ENCODE results near the gene RAVER2. TPM values are rescaled to one million over a fixed set of nuclear protein-coding genes. Genes with fewer than 3 reads are reported as not detected.

RAVER2 gene
- total and polyA plus RNA-seq, 2 donors (not counting 3 experiments of a cell fraction or from before 2014, with no cell fraction given): 6.0 to 13.9 TPM

GRCh38 chr1:64755361-64755760 lies 10.5 kb downstream of the RAVER2 start:
- H3K9me1 ChIP-seq (replicated peaks; ENCODE audit: control insufficient read depth, extremely low read depth, insufficient read depth, low read length): no peaks in the 10 kb centered on the region
- TF ChIP-seq POLR2AphosphoS5 (IDR thresholded peaks at IDR 0.05; ENCODE audit: insufficient read depth, low read depth, low read length) (no peak), FOS (IDR thresholded peaks at IDR 0.05; ENCODE audit: borderline replicate concordance, insufficient read depth, low read length) (no peak), POLR2A (IDR thresholded peaks at IDR 0.05; ENCODE audit: low read depth, low read length) (no peak), MAX (IDR thresholded peaks at IDR 0.05; ENCODE audit: insufficient read depth, insufficient read length) (no peak), GATA2 (IDR thresholded peaks at IDR 0.05; ENCODE audit: insufficient read depth, insufficient read length, low read depth, low read length) (no peak), JUN (IDR thresholded peaks at IDR 0.05; ENCODE audit: borderline replicate concordance, insufficient read depth, insufficient read length, low read depth) (no peak), CTCF (IDR thresholded peaks at IDR 0.05; ENCODE audit: extremely low read depth in 1 of 2, insufficient read depth in 1 of 2, low read depth in 1 of 2, low read length in 2 of 2) (no peak), EZH2 (IDR thresholded peaks at IDR 0.05; ENCODE audit: borderline replicate concordance, low read depth, low read length, severe bottlenecking) (no peak), MYC (IDR thresholded peaks at IDR 0.05; ENCODE audit: low read depth, low read length) (no peak)
- no peaks in the 10 kb centered on the region for H3K79me2 ChIP-seq (ENCODE audit: control insufficient read depth, insufficient read depth, low read length)
- ChIA-PET POLR2A (no interaction called here), CTCF (no interaction called here)
- no peak overlapping the region for H3K9ac ChIP-seq (replicated peaks; ENCODE audit: extremely low read depth, insufficient read depth, low read length)
- no peaks in the 10 kb centered on the region for H3K27me3 ChIP-seq (ENCODE audit: control insufficient read depth in 2 of 2, insufficient read depth in 2 of 2, low read length in 2 of 2)
- no TSS peak for BruUV-seq (replicated peaks)
- peak overlapping the region in 1 of 3 experiments; percentile 6 for H3K4me3 ChIP-seq (replicated peaks in 1 of 3; ENCODE audit: insufficient read depth in 1 of 3, low read depth in 1 of 3, low read length in 3 of 3)
- H2AFZ ChIP-seq (ENCODE audit: low read depth, low read length): peak overlapping the region; percentile 18
- H3K4me2 ChIP-seq (ENCODE audit: insufficient read depth, low read length): peak overlapping the region; percentile 51
- peaks cover 3% of the 10 kb centered on the region for H4K20me1 ChIP-seq (replicated peaks; ENCODE audit: control insufficient read depth, extremely low read depth, insufficient read depth, low read length)
- FAIRE-seq (no peak), DNase-seq (ENCODE audit: low read depth, low spot score) (peak; percentile 35)
- H3K9me3 ChIP-seq (replicated peaks; ENCODE audit: control insufficient read depth, insufficient read depth, low read length): no peaks in the 10 kb centered on the region
- H3K4me1 ChIP-seq (ENCODE audit: control insufficient read depth, extremely low read depth, insufficient read depth, low read length): peaks cover 8% of the 10 kb centered on the region
- intact Hi-C loops (cut with micrococcal nuclease): no loop called here
- H3K27ac ChIP-seq (ENCODE audit: insufficient read depth, low read depth, low read length): no peak overlapping the region
- dilution Hi-C loops (cut with MboI; ENCODE audit: extremely low pct_ligation_motif_present, low sequenced_read_pairs): no loop called here
- no peaks in the 10 kb centered on the region for H3K36me3 ChIP-seq (ENCODE audit: control insufficient read depth in 2 of 2, extremely low read depth in 1 of 2, insufficient read depth in 2 of 2, low read length in 2 of 2)
